Smooth muscle cell (in vitro differentiated cells): ENCODE data around the gene PBX1. TPM values are rescaled to one million over a fixed set of nuclear protein-coding genes. Genes with fewer than 3 reads are reported as not detected.

Experiments
- DNase-seq: peaks from one replicate; lab custom pipeline; 2025; ENCODE audit not compliant: unreplicated experiment; lab: John Stamatoyannopoulos, UW
- H2AFZ ChIP-seq: fragments of 200-600 bp; sonication (generic); 2 replicates; pipeline ENCODE4 v1.6.0; 2016; ENCODE audit warnings: antibody characterized with exemption, low read depth, mild to moderate bottlenecking
- H3F3A ChIP-seq: fragments of 200-600 bp; sonication (generic); 2 replicates; pipeline ENCODE4 v1.6.0; 2017; ENCODE audit warnings: antibody characterized with exemption, low read depth
- H3K27ac ChIP-seq: fragments of 200-600 bp; sonication (generic); 2 replicates; pipeline ENCODE4 v1.5.1; 2016; ENCODE audit warnings: low read depth, mild to moderate bottlenecking
- H3K27me3 ChIP-seq: fragments of 200-600 bp; sonication (generic); 2 replicates; pipeline ENCODE4 v1.6.1; 2016; ENCODE audit warnings: low read depth, mild to moderate bottlenecking
- H3K36me3 ChIP-seq: fragments of 200-600 bp; sonication (generic); 2 replicates; pipeline ENCODE4 v1.5.1; 2016; ENCODE audit warnings: low read depth
- H3K4me1 ChIP-seq: fragments of 200-600 bp; sonication (generic); 2 replicates; pipeline ENCODE4 v1.5.1; 2016; ENCODE audit warnings: low read depth
- H3K4me2 ChIP-seq: fragments of 200-600 bp; sonication (generic); 2 replicates; pipeline ENCODE4 v1.6.0; 2016; ENCODE audit warnings: mild to moderate bottlenecking
- H3K4me3 ChIP-seq: fragments of 200-600 bp; sonication (generic); 2 replicates; pipeline ENCODE4 v1.5.1; 2016; ENCODE audit warnings: mild to moderate bottlenecking
- H3K79me2 ChIP-seq: fragments of 200-600 bp; sonication (generic); 2 replicates; pipeline ENCODE4 v1.6.0; 2016; ENCODE audit warnings: low read depth, mild to moderate bottlenecking
- H3K9ac ChIP-seq: fragments of 200-600 bp; sonication (generic); 2 replicates; pipeline ENCODE4 v1.6.0; 2016; ENCODE audit warnings: low read depth
- H3K9me3 ChIP-seq: fragments of 200-600 bp; sonication (generic); replicated peaks from 2 replicates; pipeline ENCODE4 v1.5.1; 2016; ENCODE audit warnings: low read depth
- H4K20me1 ChIP-seq: fragments of 200-600 bp; sonication (generic); 2 replicates; pipeline ENCODE4 v1.6.0; 2016; ENCODE audit warnings: low read depth
- WGBS: methylation state at CpG from one replicate; pipeline ENCODE4 v1.1.7; 2016; ENCODE audit warnings: low lambda C conversion rate; 5-methylcytosine and 5-hydroxymethylcytosine counted together
- polyA plus RNA-seq: library from polyadenylated mRNA; unstranded; fragments of >200 nt; fragmentation: Nextera tagmentation; extraction: Ambion mirVana; gene quantifications from 2 replicates; pipeline ENCODE4 v1.2.1, GENCODE V29; 2016
- total RNA-seq: library from RNA; depleted of rRNA; stranded (reverse); fragments of >200 nt; gene quantifications from 2 replicates; pipeline ENCODE4 v1.2.3, GENCODE V29; 2014
- TF ChIP-seq, protein P1 (sequence below): fragments of 200-600 bp; sonication (generic); IDR thresholded peaks from 2 replicates; pipeline ENCODE4 v1.5.1; 2017; ENCODE audit warnings: borderline replicate concordance, mild to moderate bottlenecking, antibody characterized with exemption; ENCODE audit not compliant: insufficient read depth, poor library complexity, severe bottlenecking

The PBX1 gene
- total and polyA plus RNA-seq, 2 experiments from 2014 or later: 8.1 to 70.8 TPM

DNA sequence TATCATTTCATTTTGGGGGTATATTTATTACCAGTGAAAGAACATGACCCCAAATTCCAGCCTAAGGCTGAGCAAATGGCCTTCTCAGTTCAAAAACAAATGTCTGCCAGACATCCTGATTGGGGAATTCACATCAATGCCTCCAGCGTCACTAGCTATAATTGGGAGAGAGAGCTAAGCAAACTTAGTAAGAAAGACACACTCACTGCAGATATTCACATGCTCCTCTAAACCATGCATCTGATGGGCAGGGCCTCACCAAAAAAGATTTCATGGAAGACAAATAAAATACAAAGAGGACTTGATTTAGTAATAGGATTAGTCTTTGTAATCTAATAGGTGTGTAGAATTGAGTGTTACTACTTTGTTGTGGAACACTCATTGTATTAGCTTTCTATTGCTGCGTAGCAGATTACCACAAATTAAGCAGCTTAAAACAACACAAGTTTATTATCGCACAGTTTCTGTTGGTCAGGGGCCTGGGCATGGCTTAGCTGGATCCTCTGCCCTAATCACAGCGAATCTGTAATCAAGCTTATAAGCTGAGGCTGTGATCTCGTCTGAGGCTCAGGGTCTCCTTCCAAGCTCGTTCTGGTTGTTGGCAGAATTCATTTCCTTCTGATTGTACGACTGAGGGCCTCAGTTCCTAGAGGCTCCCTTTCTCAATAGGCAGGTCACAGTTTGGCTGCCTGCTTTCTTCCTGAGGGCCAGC, 243.0 kb downstream of the PBX1 start:
- no peaks in the 10 kb centered on the region for H3F3A ChIP-seq
- no peak overlapping the region for H3K4me3 ChIP-seq
- WGBS: 91% methylated on average over 7 of the region's 7 CpGs
- H2AFZ ChIP-seq: no peak overlapping the region
- H3K27ac ChIP-seq: no peak overlapping the region
- no peak overlapping the region for H3K9ac ChIP-seq
- no peak overlapping the region for H3K4me2 ChIP-seq
- TF ChIP-seq, protein P1, sequence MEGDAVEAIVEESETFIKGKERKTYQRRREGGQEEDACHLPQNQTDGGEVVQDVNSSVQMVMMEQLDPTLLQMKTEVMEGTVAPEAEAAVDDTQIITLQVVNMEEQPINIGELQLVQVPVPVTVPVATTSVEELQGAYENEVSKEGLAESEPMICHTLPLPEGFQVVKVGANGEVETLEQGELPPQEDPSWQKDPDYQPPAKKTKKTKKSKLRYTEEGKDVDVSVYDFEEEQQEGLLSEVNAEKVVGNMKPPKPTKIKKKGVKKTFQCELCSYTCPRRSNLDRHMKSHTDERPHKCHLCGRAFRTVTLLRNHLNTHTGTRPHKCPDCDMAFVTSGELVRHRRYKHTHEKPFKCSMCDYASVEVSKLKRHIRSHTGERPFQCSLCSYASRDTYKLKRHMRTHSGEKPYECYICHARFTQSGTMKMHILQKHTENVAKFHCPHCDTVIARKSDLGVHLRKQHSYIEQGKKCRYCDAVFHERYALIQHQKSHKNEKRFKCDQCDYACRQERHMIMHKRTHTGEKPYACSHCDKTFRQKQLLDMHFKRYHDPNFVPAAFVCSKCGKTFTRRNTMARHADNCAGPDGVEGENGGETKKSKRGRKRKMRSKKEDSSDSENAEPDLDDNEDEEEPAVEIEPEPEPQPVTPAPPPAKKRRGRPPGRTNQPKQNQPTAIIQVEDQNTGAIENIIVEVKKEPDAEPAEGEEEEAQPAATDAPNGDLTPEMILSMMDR: no peak
- no peaks in the 10 kb centered on the region for H3K27me3 ChIP-seq
- no peak for DNase-seq
- peaks cover 4% of the 10 kb centered on the region for H3K4me1 ChIP-seq
- no peaks in the 10 kb centered on the region for H3K79me2 ChIP-seq
- peaks cover 14% of the 10 kb centered on the region for H4K20me1 ChIP-seq
- H3K36me3 ChIP-seq: no peaks in the 10 kb centered on the region
- no peaks in the 10 kb centered on the region for H3K9me3 ChIP-seq

DNA sequence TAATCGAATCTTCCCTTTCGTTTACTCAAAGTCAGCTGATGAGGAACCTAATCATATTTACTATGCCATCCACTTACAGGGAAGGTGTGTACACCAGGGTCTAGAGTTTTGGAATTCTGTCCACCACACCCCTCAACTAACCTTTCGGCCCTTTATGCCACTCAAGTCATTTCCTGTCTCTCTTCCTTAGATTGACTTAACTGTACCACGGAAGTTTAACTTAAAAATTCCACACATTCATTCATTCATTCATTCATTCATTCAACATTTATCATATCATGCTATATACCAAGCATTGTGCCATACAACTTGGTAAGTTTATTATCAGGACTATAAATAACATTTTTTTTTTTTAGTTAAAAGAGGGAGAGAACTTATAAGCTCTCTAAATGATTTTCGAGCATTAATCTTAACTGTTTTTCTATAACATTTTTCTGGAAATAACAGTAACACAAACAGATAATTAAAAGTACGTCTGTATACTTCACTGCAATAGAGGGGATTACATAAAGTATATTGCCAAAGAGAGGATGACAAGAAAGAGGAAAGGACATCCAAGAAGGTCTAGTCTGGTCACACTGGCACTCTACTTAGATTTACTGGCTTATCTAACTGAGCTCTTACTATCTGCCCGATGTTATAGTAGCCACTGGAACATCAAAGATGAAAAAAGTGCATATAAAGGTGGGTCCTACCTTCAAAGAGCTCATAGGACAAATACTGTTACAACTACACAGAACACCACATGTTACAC, 243.7 kb downstream of the PBX1 start:
- Histone ChIP-seq H3K4me1 (peaks cover 4% of the 10 kb centered on the region), H2AFZ (no peak overlapping the region), H3K27me3 (no peaks in the 10 kb centered on the region), H3K4me2 (no peak overlapping the region), H3F3A (no peaks in the 10 kb centered on the region), H3K27ac (peak overlapping the region; percentile 21), H3K4me3 (no peak overlapping the region), H4K20me1 (peaks cover 14% of the 10 kb centered on the region), H3K79me2 (no peaks in the 10 kb centered on the region), H3K9ac (no peak overlapping the region), H3K9me3 (no peaks in the 10 kb centered on the region), H3K36me3 (peaks cover 3% of the 10 kb centered on the region)
- DNase-seq: no peak
- 89% methylated on average over 7 of the region's 7 CpGs for WGBS
- TF ChIP-seq, protein P1: no peak

DNA sequence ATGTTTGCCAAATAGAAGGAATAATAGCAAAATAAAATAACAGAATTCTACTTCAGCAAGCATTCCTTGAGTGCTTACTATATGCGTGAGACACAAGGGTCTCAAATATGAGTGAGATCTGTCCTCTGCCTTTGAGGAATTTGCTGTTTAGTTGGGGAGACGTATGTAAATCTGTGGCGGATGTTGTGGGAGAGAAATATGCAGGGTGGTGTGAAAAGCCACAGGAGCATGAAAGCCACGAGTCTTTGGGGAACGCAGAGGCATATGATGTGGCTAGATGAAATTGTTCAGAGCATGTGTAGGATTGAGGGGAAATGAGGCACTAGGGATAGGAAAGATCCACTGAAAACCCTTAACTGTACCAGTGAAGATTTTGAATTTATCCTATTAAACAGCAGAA, 244.4 kb downstream of the PBX1 start:
- H3K9me3 ChIP-seq: no peaks in the 10 kb centered on the region
- no peak for DNase-seq
- no peaks in the 10 kb centered on the region for H3K79me2 ChIP-seq
- WGBS: 32% methylated on average over 5 of the region's 5 CpGs
- TF ChIP-seq, protein P1: no peak
- no peak overlapping the region for H3K4me2 ChIP-seq
- H2AFZ ChIP-seq: no peak overlapping the region
- H3K27me3 ChIP-seq: no peaks in the 10 kb centered on the region
- H4K20me1 ChIP-seq: peaks cover 14% of the 10 kb centered on the region
- no peaks in the 10 kb centered on the region for H3F3A ChIP-seq
- peaks cover 4% of the 10 kb centered on the region for H3K4me1 ChIP-seq
- no peak overlapping the region for H3K9ac ChIP-seq
- H3K36me3 ChIP-seq: peaks cover 3% of the 10 kb centered on the region
- peak overlapping the region; percentile 21 for H3K27ac ChIP-seq
- H3K4me3 ChIP-seq: no peak overlapping the region
